ENCODE data around the gene NDUFV2. TPM values are rescaled to one million over a fixed set of nuclear protein-coding genes. Genes with fewer than 3 reads are reported as not detected.
A peak's percentile ranks its signal among the peaks of the same experiment; 100 is the strongest.

Gene NDUFV2
- total and polyA plus RNA-seq, 2 of the 13 experiments (the other 11 are each of a cell fraction or from before 2014, with no cell fraction given) = 216 to 299 TPM

DNA sequence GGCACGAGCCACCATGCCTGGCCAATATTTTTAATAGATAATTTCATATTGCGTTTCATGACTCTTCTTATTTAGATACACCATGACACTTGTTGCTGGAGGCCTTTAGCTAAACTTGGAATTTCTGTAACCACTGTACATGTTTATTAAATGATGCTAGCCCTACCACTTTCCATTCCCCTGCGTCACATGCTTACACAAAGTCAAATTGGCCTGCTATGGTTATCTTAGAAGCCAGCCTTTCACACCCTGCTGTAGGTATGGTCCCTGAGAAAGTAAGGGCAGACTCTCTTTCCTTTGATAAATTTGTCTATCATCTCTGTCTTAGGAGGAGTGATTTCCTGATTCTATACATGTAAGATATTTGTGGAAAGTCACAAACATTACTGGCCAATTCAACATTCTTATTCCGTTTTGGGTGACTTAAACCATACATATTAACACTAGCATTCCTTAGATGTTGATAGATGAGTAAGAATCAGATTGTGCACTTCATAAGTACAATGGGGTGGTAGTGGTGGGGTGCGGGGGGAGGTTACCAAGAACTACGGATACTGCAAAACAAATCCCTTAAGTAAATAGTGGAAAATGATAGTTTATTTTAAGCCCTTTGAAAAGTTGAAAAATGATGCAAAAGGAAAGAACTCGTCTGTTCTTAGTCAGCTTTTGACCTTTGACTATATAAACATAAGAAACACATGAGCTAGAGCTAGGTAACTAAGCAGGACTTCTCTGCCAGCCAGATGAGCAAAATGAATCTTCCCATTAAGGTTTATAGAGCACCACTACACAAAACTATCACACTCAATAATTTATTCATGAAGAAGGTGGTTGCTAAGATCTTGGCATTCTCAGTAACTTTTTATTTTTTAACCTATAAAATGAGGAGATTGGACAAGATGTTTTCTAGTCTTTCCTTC is 7.9 kb upstream of the NDUFV2 start (continued):
- TF ChIP-seq ZFP36 (IDR thresholded peaks at IDR 0.05; ENCODE audit: borderline replicate concordance, low read depth, low read length, partially characterized antibody) (no peak), HIVEP1 (CRISPR knock-in tag; IDR thresholded peaks at IDR 0.05) (no peak), NKX3-1 (CRISPR knock-in tag; IDR thresholded peaks at IDR 0.05) (0 out of 2 replicates have a peak, but pooled peaks have one; percentile 15), SMYD3 (CRISPR knock-in tag; IDR thresholded peaks at IDR 0.05) (0 out of 2 replicates have a peak, but pooled peaks have one; percentile 43), TIGD3 (CRISPR knock-in tag; IDR thresholded peaks at IDR 0.05; ENCODE audit: borderline replicate concordance) (no peak), BCL6 (CRISPR knock-in tag; IDR thresholded peaks at IDR 0.05) (peak; percentile 79), EP300 (IDR thresholded peaks at IDR 0.05; ENCODE audit: low read depth in 2 of 2, low read length in 2 of 2) (peak; percentile 81 to 90; a peak in 3 of 4 replicates), EP300 (CRISPR knock-in tag; IDR thresholded peaks at IDR 0.05; ENCODE audit: borderline replicate concordance) (peak; percentile 65; the same call in 1 of the 2 replicates), NFIC (IDR thresholded peaks at IDR 0.05; ENCODE audit: low read length) (peak; percentile 60; the same call in 1 of the 2 replicates), THRA (CRISPR knock-in tag; IDR thresholded peaks at IDR 0.05; ENCODE audit: borderline replicate concordance) (peak; percentile 61; the same call in 1 of the 2 replicates), HMG20A (CRISPR knock-in tag; IDR thresholded peaks at IDR 0.05; ENCODE audit: borderline replicate concordance) (peak; percentile 82; the same call in 1 of the 2 replicates), HNRNPK (IDR thresholded peaks at IDR 0.05; ENCODE audit: low read depth, low read length, poor library complexity, severe bottlenecking) (no peak), SALL1 (CRISPR knock-in tag; IDR thresholded peaks at IDR 0.05) (no peak), BRD4 (CRISPR knock-in tag; IDR thresholded peaks at IDR 0.05) (no peak), ZBTB44 (CRISPR knock-in tag; IDR thresholded peaks at IDR 0.05) (no peak), ZFY (CRISPR knock-in tag; IDR thresholded peaks at IDR 0.05) (no peak), ZNF615 (CRISPR knock-in tag; IDR thresholded peaks at IDR 0.05; ENCODE audit: borderline replicate concordance) (no peak), SOX5 (CRISPR knock-in tag; IDR thresholded peaks at IDR 0.05; ENCODE audit: borderline replicate concordance) (peak; percentile 80; the same call in 1 of the 2 replicates), NCOA1 (CRISPR knock-in tag; IDR thresholded peaks at IDR 0.05) (no peak)
- TF ChIP-seq, protein P1, sequence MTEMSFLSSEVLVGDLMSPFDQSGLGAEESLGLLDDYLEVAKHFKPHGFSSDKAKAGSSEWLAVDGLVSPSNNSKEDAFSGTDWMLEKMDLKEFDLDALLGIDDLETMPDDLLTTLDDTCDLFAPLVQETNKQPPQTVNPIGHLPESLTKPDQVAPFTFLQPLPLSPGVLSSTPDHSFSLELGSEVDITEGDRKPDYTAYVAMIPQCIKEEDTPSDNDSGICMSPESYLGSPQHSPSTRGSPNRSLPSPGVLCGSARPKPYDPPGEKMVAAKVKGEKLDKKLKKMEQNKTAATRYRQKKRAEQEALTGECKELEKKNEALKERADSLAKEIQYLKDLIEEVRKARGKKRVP (CRISPR knock-in tag; IDR thresholded peaks at IDR 0.05) = peak in 1 of 2 experiments; percentile 67; a peak in 1 of 4 replicates
- TF ChIP-seq, protein P2, sequence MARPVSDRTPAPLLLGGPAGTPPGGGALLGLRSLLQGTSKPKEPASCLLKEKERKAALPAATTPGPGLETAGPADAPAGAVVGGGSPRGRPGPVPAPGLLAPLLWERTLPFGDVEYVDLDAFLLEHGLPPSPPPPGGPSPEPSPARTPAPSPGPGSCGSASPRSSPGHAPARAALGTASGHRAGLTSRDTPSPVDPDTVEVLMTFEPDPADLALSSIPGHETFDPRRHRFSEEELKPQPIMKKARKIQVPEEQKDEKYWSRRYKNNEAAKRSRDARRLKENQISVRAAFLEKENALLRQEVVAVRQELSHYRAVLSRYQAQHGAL (CRISPR knock-in tag; IDR thresholded peaks at IDR 0.05; ENCODE audit: not compliant biosample characterization) = no peak
- TF ChIP-seq, protein P3, sequence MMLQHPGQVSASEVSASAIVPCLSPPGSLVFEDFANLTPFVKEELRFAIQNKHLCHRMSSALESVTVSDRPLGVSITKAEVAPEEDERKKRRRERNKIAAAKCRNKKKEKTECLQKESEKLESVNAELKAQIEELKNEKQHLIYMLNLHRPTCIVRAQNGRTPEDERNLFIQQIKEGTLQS (CRISPR knock-in tag; IDR thresholded peaks at IDR 0.05) = peak; percentile 49; the same call in 1 of the 2 replicates
